Hindlimb muscle (tissue), 1 donor: ENCODE measurements around the gene KCNA5. TPM values are rescaled to one million over a fixed set of nuclear protein-coding genes. Genes with fewer than 3 reads are reported as not detected.
A peak's percentile ranks its signal among the peaks of the same experiment; 100 is the strongest.

Experiments used
- DNase-seq: peaks from one replicate; pipeline ENCODE4 v3.0.0-alpha.2; 2013
- polyA plus RNA-seq: library from polyadenylated mRNA; unstranded; fragments of 120-200 nt; gene quantifications from one replicate; pipeline ENCODE4 v1.2.1, GENCODE V29; 2013; ENCODE audit not compliant: insufficient read length

KCNA5 gene
- polyA plus RNA-seq, result 2.5 TPM

GRCh38 chr12:5043589-5044419 lies at the start of gene KCNA5:
TSS of gene KCNA5 (plus strand) at chr12:5043879. CDS start at chr12:5044148, 269 bp downstream.
- DNase-seq, result peak; percentile 19

- no peak for DNase-seq
These were observed 49.1 kb upstream of the KCNA5 start for GRCh38 chr12:4994622-4995021.

GRCh38 chr12:4996714-4997113 lies 47.0 kb upstream of the KCNA5 start:
- DNase-seq, result no peak

GRCh38 chr12:4997939-4998338 lies 45.7 kb upstream of the KCNA5 start:
- peak; percentile 17 for DNase-seq

- DNase-seq, result no peak
These were observed 43.5 kb upstream of the KCNA5 start for GRCh38 chr12:5000204-5000603.

GRCh38 chr12:5000658-5001385 lies 42.9 kb upstream of the KCNA5 start:
- DNase-seq, result no peak

- peak; percentile 44 for DNase-seq
These were observed 40.5 kb upstream of the KCNA5 start for GRCh38 chr12:5003025-5003666.

GRCh38 chr12:5008661-5009060 lies 35.0 kb upstream of the KCNA5 start:
- DNase-seq, result no peak

GRCh38 chr12:5010151-5010550 lies 33.5 kb upstream of the KCNA5 start:
- no peak for DNase-seq

- DNase-seq, result no peak
These were observed 31.3 kb upstream of the KCNA5 start for GRCh38 chr12:5012337-5012736.

GRCh38 chr12:5013266-5013730 lies 30.4 kb upstream of the KCNA5 start:
- no peak for DNase-seq

- DNase-seq, result no peak
These were observed 29.4 kb upstream of the KCNA5 start for GRCh38 chr12:5014269-5014668.

- no peak for DNase-seq
These were observed 27.8 kb upstream of the KCNA5 start for GRCh38 chr12:5015711-5016492.

GRCh38 chr12:5016526-5016925 lies 27.2 kb upstream of the KCNA5 start:
- DNase-seq, result no peak

- DNase-seq, result peak; percentile 22
These were observed 25.9 kb upstream of the KCNA5 start for GRCh38 chr12:5017638-5018348.

GRCh38 chr12:5018677-5019076 lies 25.0 kb upstream of the KCNA5 start:
- no peak for DNase-seq

GRCh38 chr12:5022025-5022424 lies 21.7 kb upstream of the KCNA5 start:
- DNase-seq, result no peak

- DNase-seq, result peak; percentile 49
These were observed 21.1 kb upstream of the KCNA5 start for GRCh38 chr12:5022465-5023061.

GRCh38 chr12:5023842-5024241 lies 19.8 kb upstream of the KCNA5 start:
- no peak for DNase-seq

GRCh38 chr12:5026342-5026938 lies 17.2 kb upstream of the KCNA5 start:
- DNase-seq, result no peak
